HepG2 (cell line): ENCODE results near the gene DTX2. TPM values are rescaled to one million over a fixed set of nuclear protein-coding genes. Genes with fewer than 3 reads are reported as not detected.

ENCODE experiments used
- ETV5 ChIP-seq: IDR thresholded peaks from 2 replicates; pipeline ENCODE4 v1.6.1; 2018; ENCODE audit warnings: missing biosample characterization, missing genetic modification reagents, inconsistent platforms, borderline replicate concordance
- HDAC2 ChIP-seq: sonication (generic); formaldehyde crosslinking; IDR thresholded peaks from 2 replicates; pipeline ENCODE4 v1.4.0; 2020; ENCODE audit warnings: missing genetic modification reagents
- IRX3 ChIP-seq: sonication (generic); formaldehyde crosslinking; IDR thresholded peaks from 2 replicates; pipeline ENCODE4 v1.8.1; 2023; ENCODE audit warnings: mild to moderate bottlenecking, low read depth, missing genetic modification reagents, borderline replicate concordance
- SP1 ChIP-seq, 2 experiments: fragments of 450-650 bp in 1 of 2; sonication (generic) in 1 of 2; formaldehyde crosslinking in 1 of 2; IDR thresholded peaks; 2 replicates each; pipeline versions ENCODE4 v1.4.0 to v1.6.1; 2016 to 2020; ENCODE audit warnings: missing genetic modification reagents in 1 of 2
- SP4 ChIP-seq: sonication (generic); formaldehyde crosslinking; IDR thresholded peaks from 2 replicates; pipeline ENCODE4 v1.8.1; 2023; ENCODE audit warnings: mild to moderate bottlenecking, missing genetic modification reagents
- SPEN ChIP-seq: sonication (generic); formaldehyde crosslinking; IDR thresholded peaks from 2 replicates; pipeline ENCODE4 v1.5.1; 2020; ENCODE audit warnings: low read depth, mild to moderate bottlenecking, missing genetic modification reagents
- ZBTB26 ChIP-seq: IDR thresholded peaks from 2 replicates; pipeline ENCODE4 v1.6.1; 2016; ENCODE audit warnings: missing compliant biosample characterization, missing genetic modification reagents, borderline replicate concordance
- ZBTB34 ChIP-seq: sonication (generic); formaldehyde crosslinking; IDR thresholded peaks from 2 replicates; pipeline ENCODE4 v1.8.0; 2022; ENCODE audit warnings: mild to moderate bottlenecking, missing genetic modification reagents
- ZBTB40 ChIP-seq, 2 experiments: fragments of 450-650 bp in 1 of 2; sonication (generic) in 1 of 2; formaldehyde crosslinking in 1 of 2; IDR thresholded peaks; 2 replicates each; pipeline versions ENCODE4 v1.6.1 to v1.8.0; 2016 to 2022; ENCODE audit warnings: antibody characterized with exemption in 1 of 2, mild to moderate bottlenecking in 1 of 2, missing genetic modification reagents in 1 of 2
- ZBTB49 ChIP-seq: sonication (generic); formaldehyde crosslinking; IDR thresholded peaks from 2 replicates; pipeline ENCODE4 v1.4.0; 2020; ENCODE audit warnings: missing genetic modification reagents, borderline replicate concordance
- ZNF274 ChIP-seq: sonication (generic); formaldehyde crosslinking; IDR thresholded peaks from 2 replicates; pipeline ENCODE4 v1.5.1; 2020; ENCODE audit warnings: mild to moderate bottlenecking, missing genetic modification reagents
- ZNF549 ChIP-seq: sonication (generic); formaldehyde crosslinking; IDR thresholded peaks from 2 replicates; pipeline ENCODE4 v1.5.0; 2020; ENCODE audit warnings: missing genetic modification reagents
- ZNF703 ChIP-seq: sonication (generic); formaldehyde crosslinking; IDR thresholded peaks from 2 replicates; pipeline ENCODE4 v1.5.1; 2020; ENCODE audit warnings: missing genetic modification reagents, mild to moderate bottlenecking, moderate library complexity, borderline replicate concordance
- polyA plus RNA-seq, 8 experiments: library from polyadenylated mRNA; depleted of rRNA in 3 of 8; stranded (reverse) in 7 of 8; unstranded in 1 of 8; fragments of >200 nt; fragmentation: Illumina TruSeq in 4 of 8; extraction: Trizol in 4 of 8; gene quantifications; 2 replicates each; pipeline versions ENCODE4 v1.2.1 to v1.2.3, GENCODE V29; 2011 to 2016; ENCODE audit warnings: low read depth in 4 of 8, missing spikeins in 1 of 8, mixed read lengths in 1 of 8; ENCODE audit not compliant: insufficient read depth in 1 of 8
- total RNA-seq, 5 experiments: library from RNA; depleted of rRNA; stranded (reverse); fragments of >200 nt; fragmentation: Illumina TruSeq; extraction: Trizol; gene quantifications; 2 replicates each; pipeline ENCODE4 v1.2.3, GENCODE V29; 2016; ENCODE audit warnings: low read depth in 1 of 5

The DTX2 gene
- total and polyA plus RNA-seq, 2 of the 13 experiments (the other 11 are each of a cell fraction or from before 2014, with no cell fraction given): 5.5 to 6.2 TPM

- TF ChIP-seq ZBTB26 (CRISPR knock-in tag) (no peak), ZBTB49 (CRISPR knock-in tag) (no peak), ZNF274 (CRISPR knock-in tag) (peak; percentile 26; the same call in 1 of the 2 replicates), ZBTB40 (IDR thresholded peaks at IDR 0.05) (no peak), ZBTB40 (CRISPR knock-in tag; IDR thresholded peaks at IDR 0.05) (0 out of 2 replicates have a peak, but pooled peaks have one; percentile 75), ETV5 (no peak), SP4 (CRISPR knock-in tag) (peak; percentile 62; the same call in 1 of the 2 replicates), ZNF549 (no peak), HDAC2 (CRISPR knock-in tag) (peak; percentile 59; the same call in 1 of the 2 replicates), SPEN (CRISPR knock-in tag) (peak; percentile 59), ZBTB34 (no peak), SP1 (IDR thresholded peaks at IDR 0.05) (no peak), SP1 (CRISPR knock-in tag; IDR thresholded peaks at IDR 0.05) (0 out of 2 replicates have a peak, but pooled peaks have one; percentile 28), IRX3 (CRISPR knock-in tag) (no peak), ZNF703 (CRISPR knock-in tag) (no peak)
Measured at GRCh38 chr7:76515999-76516443, 54.5 kb downstream of the DTX2 start (continued).
